Karpas-422 (cell line): ENCODE data around the gene TNS3. TPM values are rescaled to one million over a fixed set of nuclear protein-coding genes. Genes with fewer than 3 reads are reported as not detected.
A peak's percentile ranks its signal among the peaks of the same experiment; 100 is the strongest.

ENCODE experiments used
- DNase-seq: peaks from one replicate; pipeline ENCODE4 v3.0.0-alpha.2; 2015
- H2AFZ ChIP-seq: fragments of 200-600 bp; sonication (generic); 2 replicates; pipeline ENCODE4 v1.6.1; 2014; ENCODE audit warnings: antibody characterized with exemption, low read length, mixed read lengths
- H3K27ac ChIP-seq: fragments of 200-600 bp; sonication (generic); 2 replicates; pipeline ENCODE4 v1.5.1; 2014; ENCODE audit warnings: mild to moderate bottlenecking, low read length, moderate library complexity
- H3K27me3 ChIP-seq: fragments of 200-600 bp; sonication (generic); 2 replicates; pipeline ENCODE4 v1.6.1; 2014; ENCODE audit warnings: low read length, mixed read lengths
- H3K36me3 ChIP-seq: fragments of 200-600 bp; sonication (generic); 2 replicates; pipeline ENCODE4 v1.6.1; 2014; ENCODE audit warnings: low read length, mixed read lengths; ENCODE audit not compliant: insufficient read depth
- H3K4me1 ChIP-seq: fragments of 200-600 bp; sonication (generic); 2 replicates; pipeline ENCODE4 v1.6.1; 2014; ENCODE audit warnings: mild to moderate bottlenecking, low read length, mixed read lengths
- H3K4me2 ChIP-seq: fragments of 200-600 bp; sonication (generic); 2 replicates; pipeline ENCODE4 v1.6.1; 2014; ENCODE audit warnings: low read length, low read depth, mild to moderate bottlenecking; ENCODE audit not compliant: poor library complexity, severe bottlenecking
- H3K4me3 ChIP-seq: fragments of 200-600 bp; sonication (generic); 2 replicates; pipeline ENCODE4 v1.5.1; 2014; ENCODE audit warnings: mild to moderate bottlenecking, antibody characterized with exemption, low read length, mixed read lengths
- H3K79me2 ChIP-seq: fragments of 200-600 bp; sonication (generic); 2 replicates; pipeline ENCODE4 v1.6.1; 2014; ENCODE audit warnings: mild to moderate bottlenecking, low read length, mixed read lengths
- H3K9ac ChIP-seq: fragments of 200-600 bp; sonication (generic); 2 replicates; pipeline ENCODE4 v1.6.0; 2014; ENCODE audit warnings: low read length
- H3K9me2 ChIP-seq: fragments of 200-600 bp; sonication (generic), shearing (Covaris generic); replicated peaks from 2 replicates; pipeline ENCODE4 v1.6.0; 2014; ENCODE audit warnings: mild to moderate bottlenecking, low read length, moderate library complexity; ENCODE audit not compliant: insufficient read depth
- H3K9me3 ChIP-seq: fragments of 300-700, 200-600 bp; sonication (generic); 2 replicates; pipeline ENCODE4 v1.6.1; 2014; ENCODE audit warnings: low read length, mixed read lengths
- H4K20me1 ChIP-seq: fragments of 200-600 bp; sonication (generic); 2 replicates; pipeline ENCODE4 v1.6.1; 2014; ENCODE audit warnings: mild to moderate bottlenecking, antibody characterized with exemption, low read length, low read depth; ENCODE audit not compliant: insufficient read depth
- total RNA-seq: library from RNA; depleted of rRNA; stranded (reverse); fragments of >200 nt; shearing (Covaris generic); gene quantifications from 2 replicates; pipeline ENCODE4 v1.2.3, GENCODE V29; 2014; ENCODE audit warnings: low replicate concordance

TNS3 gene
- total RNA-seq, 1 experiment from 2014 or later, result 56.6 TPM

GRCh38 chr7:47338026-47338425, 243.9 kb downstream of the TNS3 start:
- peaks cover 7% of the 10 kb centered on the region; the same call in 1 of the 2 replicates for H3K36me3 ChIP-seq
- no peaks in the 10 kb centered on the region for H4K20me1 ChIP-seq
- DNase-seq, result no peak
- peak overlapping the region; percentile 17; the same call in 1 of the 2 replicates for H3K27ac ChIP-seq
- peaks cover 3% of the 10 kb centered on the region; the same call in 1 of the 2 replicates for H3K79me2 ChIP-seq
- H3K9me2 ChIP-seq, result no peaks in the 10 kb centered on the region
- H3K4me1 ChIP-seq, result peaks cover 31% of the 10 kb centered on the region
- no peak overlapping the region for H2AFZ ChIP-seq
- no peak overlapping the region for H3K9ac ChIP-seq
- no peaks in the 10 kb centered on the region for H3K27me3 ChIP-seq
- H3K4me3 ChIP-seq, result no peak overlapping the region
- H3K4me2 ChIP-seq, result no peak overlapping the region
- H3K9me3 ChIP-seq, result no peaks in the 10 kb centered on the region

DNA sequence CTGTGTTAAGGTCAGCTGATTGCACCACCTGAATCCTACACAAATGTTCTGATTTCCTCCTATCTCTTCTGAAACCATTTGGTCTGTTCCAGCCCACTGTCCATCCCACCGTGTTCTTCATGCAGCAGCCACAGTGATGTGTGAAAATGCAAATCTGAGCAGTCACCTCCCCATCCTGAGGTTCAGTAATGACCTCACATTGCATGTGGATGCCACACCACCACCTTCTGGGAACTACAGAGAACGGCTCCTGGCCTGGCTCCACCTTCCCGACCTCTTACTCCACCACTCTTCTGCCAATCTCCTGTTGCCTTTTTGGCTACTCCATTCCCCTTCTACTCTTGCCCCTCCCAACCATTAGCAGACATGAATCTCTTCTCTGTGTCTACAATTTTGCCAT, 244.4 kb downstream of the TNS3 start:
- Histone ChIP-seq H3K36me3 (peaks cover 7% of the 10 kb centered on the region; the same call in 1 of the 2 replicates), H3K9ac (no peak overlapping the region), H4K20me1 (no peaks in the 10 kb centered on the region), H3K27ac (peak overlapping the region; percentile 17; the same call in 1 of the 2 replicates), H3K79me2 (peaks cover 3% of the 10 kb centered on the region; the same call in 1 of the 2 replicates), H3K27me3 (no peaks in the 10 kb centered on the region), H3K4me3 (no peak overlapping the region), H3K9me3 (no peaks in the 10 kb centered on the region), H3K4me1 (peaks cover 31% of the 10 kb centered on the region), H2AFZ (no peak overlapping the region), H3K9me2 (no peaks in the 10 kb centered on the region), H3K4me2 (no peak overlapping the region)
- peak; percentile 73 for DNase-seq

DNA sequence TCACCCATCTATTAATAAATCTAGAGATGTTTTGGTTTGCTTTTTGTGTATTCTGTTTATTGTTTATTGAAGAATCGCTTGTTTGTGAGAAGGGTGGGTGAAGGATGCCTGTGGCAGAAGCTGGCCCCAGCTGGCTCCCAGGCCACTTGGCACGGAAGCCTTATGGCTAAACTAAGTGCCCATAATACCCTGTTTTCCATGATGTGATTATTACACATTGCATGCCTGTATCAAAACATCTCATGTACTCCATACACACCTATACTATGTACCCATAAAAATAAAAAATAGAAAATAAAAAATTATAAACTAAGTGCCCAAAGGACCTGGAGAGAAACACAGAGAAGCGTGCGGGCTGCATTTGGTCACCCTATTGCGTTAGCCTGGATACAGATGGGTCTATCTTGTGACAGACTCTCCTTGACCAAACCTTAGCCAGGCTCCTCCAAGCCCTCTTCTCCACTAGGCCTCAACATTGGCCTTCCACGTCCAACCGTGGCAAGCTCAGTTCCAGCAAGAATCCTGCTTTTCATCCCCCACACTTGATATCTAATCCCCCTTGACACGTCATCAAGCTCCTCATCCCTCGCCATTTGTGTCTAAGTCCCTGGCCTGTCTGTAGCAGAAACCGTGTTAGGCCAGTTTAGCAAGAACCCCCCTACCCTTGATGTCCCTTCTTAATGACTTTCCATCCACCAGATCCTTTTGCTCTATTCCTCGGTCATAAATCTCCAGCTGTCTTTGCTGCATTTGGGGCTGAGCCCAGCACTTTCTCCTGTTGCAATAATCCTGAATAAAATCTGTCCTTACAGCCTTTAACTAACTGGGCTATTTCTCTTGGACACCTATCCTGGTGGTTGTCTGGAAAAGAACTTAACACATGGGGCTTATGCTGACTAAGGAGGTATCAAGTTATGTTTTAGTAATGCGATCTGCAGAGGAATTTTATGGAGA, 245.2 kb downstream of the TNS3 start:
- Histone ChIP-seq H2AFZ (no peak overlapping the region), H3K27ac (peak overlapping the region; percentile 15; the same call in 1 of the 2 replicates)
- no peak for DNase-seq

GRCh38 chr7:47335557-47336471, 246.1 kb downstream of the TNS3 start:
- Histone ChIP-seq H3K79me2 (peaks cover 9% of the 10 kb centered on the region), H3K9me2 (no peaks in the 10 kb centered on the region), H4K20me1 (no peaks in the 10 kb centered on the region), H3K4me3 (no peak overlapping the region), H3K27me3 (no peaks in the 10 kb centered on the region), H3K9me3 (no peaks in the 10 kb centered on the region), H3K4me2 (no peak overlapping the region), H3K27ac (no peak overlapping the region), H3K36me3 (peaks cover 7% of the 10 kb centered on the region; the same call in 1 of the 2 replicates), H3K9ac (no peak overlapping the region), H2AFZ (no peak overlapping the region), H3K4me1 (peaks cover 31% of the 10 kb centered on the region)
- DNase-seq, result no peak

More for the DNA sequence above, 245.2 kb downstream of the TNS3 start:
- no peaks in the 10 kb centered on the region for H3K27me3 ChIP-seq
- H3K4me2 ChIP-seq, result no peak overlapping the region
- no peaks in the 10 kb centered on the region for H3K9me3 ChIP-seq
- peaks cover 31% of the 10 kb centered on the region for H3K4me1 ChIP-seq
- no peak overlapping the region for H3K9ac ChIP-seq
- H3K79me2 ChIP-seq, result peaks cover 9% of the 10 kb centered on the region
- H4K20me1 ChIP-seq, result no peaks in the 10 kb centered on the region
- H3K9me2 ChIP-seq, result no peaks in the 10 kb centered on the region
- H3K36me3 ChIP-seq, result peaks cover 7% of the 10 kb centered on the region; the same call in 1 of the 2 replicates
- no peak overlapping the region for H3K4me3 ChIP-seq

GRCh38 chr7:47335071-47335470, 246.8 kb downstream of the TNS3 start:
- no peak for DNase-seq
- Histone ChIP-seq H3K27ac (no peak overlapping the region), H3K9ac (no peak overlapping the region), H3K4me1 (peaks cover 35% of the 10 kb centered on the region), H3K4me2 (no peak overlapping the region), H2AFZ (no peak overlapping the region), H3K9me3 (no peaks in the 10 kb centered on the region), H3K4me3 (no peak overlapping the region), H3K9me2 (no peaks in the 10 kb centered on the region), H4K20me1 (no peaks in the 10 kb centered on the region), H3K36me3 (peaks cover 7% of the 10 kb centered on the region; the same call in 1 of the 2 replicates), H3K79me2 (peaks cover 9% of the 10 kb centered on the region), H3K27me3 (no peaks in the 10 kb centered on the region)

- Histone ChIP-seq H3K27me3 (no peaks in the 10 kb centered on the region), H3K9me3 (no peaks in the 10 kb centered on the region), H3K4me3 (no peak overlapping the region), H3K4me1 (peaks cover 43% of the 10 kb centered on the region), H4K20me1 (no peaks in the 10 kb centered on the region), H3K27ac (no peak overlapping the region), H3K4me2 (no peak overlapping the region), H3K79me2 (peaks cover 9% of the 10 kb centered on the region), H2AFZ (no peak overlapping the region), H3K36me3 (peaks cover 7% of the 10 kb centered on the region; the same call in 1 of the 2 replicates), H3K9ac (no peak overlapping the region), H3K9me2 (no peaks in the 10 kb centered on the region)
- DNase-seq, result no peak
Measured at GRCh38 chr7:47333959-47334358, 248.0 kb downstream of the TNS3 start.

- peaks cover 7% of the 10 kb centered on the region; the same call in 1 of the 2 replicates for H3K36me3 ChIP-seq
- H3K9me2 ChIP-seq, result no peaks in the 10 kb centered on the region
- no peak overlapping the region for H3K4me2 ChIP-seq
- no peaks in the 10 kb centered on the region for H3K27me3 ChIP-seq
- no peak for DNase-seq
- no peaks in the 10 kb centered on the region for H4K20me1 ChIP-seq
- H3K4me1 ChIP-seq, result peaks cover 43% of the 10 kb centered on the region
- H3K79me2 ChIP-seq, result peaks cover 9% of the 10 kb centered on the region
- H3K9ac ChIP-seq, result no peak overlapping the region
- no peak overlapping the region for H3K4me3 ChIP-seq
- H2AFZ ChIP-seq, result no peak overlapping the region
- no peak overlapping the region for H3K27ac ChIP-seq
- H3K9me3 ChIP-seq, result no peaks in the 10 kb centered on the region
Measured at GRCh38 chr7:47333554-47333887, 248.4 kb downstream of the TNS3 start.
